GM19193 (cell line): ENCODE data around the gene IZUMO2.

Experiments
- POLR2A ChIP-seq: IDR thresholded peaks from 4 replicates; pipeline ENCODE4 v1.6.1; 2011; ENCODE audit not compliant: insufficient read depth, insufficient read length; ENCODE audit errors: extremely low read depth

The IZUMO2 gene

DNA sequence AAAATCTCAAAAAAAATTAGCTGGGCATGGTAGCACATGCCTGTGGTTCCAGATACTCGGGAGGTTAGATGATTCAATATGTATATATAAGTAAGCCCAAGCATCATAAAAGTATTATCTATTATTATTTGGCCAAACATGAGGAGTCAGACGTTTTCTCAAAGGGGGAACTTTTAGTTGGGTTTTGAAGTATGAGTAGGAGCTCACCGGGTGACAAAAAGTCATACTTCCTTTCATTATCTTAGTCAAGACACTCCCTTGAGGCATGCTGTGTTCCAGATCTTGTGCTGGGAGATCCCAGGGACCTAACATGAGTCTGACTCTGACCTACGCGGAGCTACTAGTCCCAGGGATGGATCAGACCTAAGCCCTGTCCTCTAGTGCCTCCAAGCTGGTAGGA, 32.1 kb upstream of the IZUMO2 start:
- TF ChIP-seq POLR2A = no peak

DNA sequence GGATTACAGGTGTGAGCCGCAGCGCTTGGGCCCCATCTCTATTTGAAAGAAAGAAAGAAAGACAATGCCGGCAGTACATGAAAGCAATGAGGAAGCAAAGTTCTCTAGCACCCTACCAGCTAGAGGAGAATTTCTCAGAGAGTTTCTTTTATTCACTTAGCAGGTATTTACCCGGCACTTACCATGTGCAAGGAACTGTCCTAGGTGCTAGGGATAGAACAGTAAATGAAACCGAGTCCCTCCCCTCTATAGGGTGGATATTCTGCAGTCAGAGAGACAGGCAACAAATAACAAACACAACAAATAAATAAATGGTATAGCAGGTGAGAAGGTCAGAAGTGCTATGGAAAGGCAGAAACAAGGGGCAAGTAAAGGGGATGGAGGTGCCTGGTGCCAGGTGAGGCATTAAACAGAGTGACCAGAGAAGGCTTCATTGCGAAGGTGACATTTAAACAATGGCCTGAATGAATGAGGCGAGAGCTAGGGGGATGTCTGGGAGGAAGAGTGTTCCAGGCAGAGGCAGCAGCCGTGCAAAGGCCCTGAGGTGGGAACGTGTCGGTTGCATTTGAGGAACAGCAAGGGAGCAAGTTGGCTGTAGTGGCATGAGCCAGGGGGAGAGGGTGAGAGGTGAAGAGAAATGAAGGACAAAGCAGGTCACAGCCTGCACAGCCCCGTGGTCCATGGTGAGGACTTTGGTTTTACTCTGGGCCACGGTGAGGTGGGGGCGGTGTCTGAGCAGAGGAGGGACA, 29.6 kb upstream of the IZUMO2 start:
- TF ChIP-seq POLR2A = no peak

DNA sequence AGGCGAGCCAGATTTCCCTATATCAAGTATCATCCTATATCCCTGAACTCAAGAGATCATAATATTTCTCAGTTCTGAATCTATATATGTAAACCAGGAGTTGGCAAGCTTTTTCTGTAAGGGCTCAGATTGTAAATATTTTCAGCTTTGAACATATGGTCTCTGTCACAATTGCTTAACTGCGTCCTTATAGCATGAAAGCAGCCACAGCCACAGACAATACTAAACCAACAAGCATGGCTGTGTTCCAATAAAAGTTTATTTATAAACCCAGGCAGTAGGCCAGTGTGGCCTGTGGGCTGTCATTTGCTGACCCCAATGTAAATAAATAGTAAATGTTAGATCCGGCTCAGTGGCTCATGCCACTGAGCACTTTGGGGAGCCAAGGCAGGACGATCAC, 28.1 kb upstream of the IZUMO2 start:
- no peak for TF ChIP-seq POLR2A

DNA sequence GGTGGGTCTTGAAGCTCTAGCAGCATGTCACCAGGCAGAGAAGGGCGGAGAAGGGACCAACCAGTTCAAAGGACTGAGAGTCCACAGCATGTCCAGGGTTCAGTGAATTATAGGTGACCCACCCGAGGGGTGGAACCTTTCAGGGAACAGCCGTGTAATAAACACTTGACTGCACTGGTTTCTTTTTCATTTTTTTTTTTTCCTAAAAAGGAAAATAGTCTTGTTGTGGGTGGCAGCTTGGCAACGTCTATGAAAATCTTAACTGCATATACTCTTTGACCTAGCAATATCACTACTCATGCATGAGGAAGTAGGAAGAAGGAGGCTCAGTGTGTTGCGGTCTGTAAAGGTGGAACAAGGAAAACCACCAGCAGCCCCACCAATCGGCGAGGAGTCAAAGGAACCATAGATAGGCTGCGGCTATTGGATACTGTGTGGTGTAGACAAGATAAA, 27.4 kb upstream of the IZUMO2 start:
- TF ChIP-seq POLR2A = no peak

DNA sequence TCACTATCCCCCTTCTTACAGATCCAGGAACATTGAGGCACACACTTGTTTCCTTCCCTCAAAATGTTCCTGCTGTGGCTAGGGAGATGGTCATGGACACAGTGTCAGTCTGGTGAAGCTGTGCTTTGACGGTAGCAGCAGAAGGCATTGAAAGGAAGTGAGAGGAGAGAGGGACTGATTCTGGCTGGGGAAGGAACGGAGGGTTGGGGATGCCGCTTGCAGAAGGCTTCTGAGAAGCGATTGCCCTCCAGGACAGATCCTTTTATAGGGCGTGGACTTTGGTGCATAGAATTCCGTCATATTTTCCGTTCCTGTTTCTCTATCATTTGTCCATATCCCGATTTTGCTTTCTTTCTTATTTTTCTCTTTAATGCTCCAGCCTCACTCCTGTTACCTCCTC, 26.2 kb upstream of the IZUMO2 start:
- no peak for TF ChIP-seq POLR2A

DNA sequence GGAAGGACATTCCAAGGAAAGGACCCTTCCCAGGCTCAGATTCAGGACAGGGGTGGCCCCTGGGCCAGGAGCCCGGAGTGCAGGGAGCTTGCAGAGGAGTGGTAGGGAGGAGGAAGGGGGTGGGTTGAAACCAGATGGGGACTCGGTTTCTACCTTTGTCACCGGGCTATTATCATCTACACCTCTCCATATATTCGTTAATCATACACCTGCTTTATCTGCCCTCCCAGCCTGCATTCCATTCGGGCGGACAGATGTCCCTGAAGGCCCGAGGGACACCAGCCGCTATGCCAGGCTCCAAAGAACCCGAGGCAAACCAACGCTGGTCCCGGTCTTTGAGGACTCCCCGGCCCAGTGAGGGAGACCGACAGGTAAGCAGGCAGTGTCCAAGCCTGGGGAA, 24.9 kb upstream of the IZUMO2 start:
- TF ChIP-seq POLR2A = no peak

DNA sequence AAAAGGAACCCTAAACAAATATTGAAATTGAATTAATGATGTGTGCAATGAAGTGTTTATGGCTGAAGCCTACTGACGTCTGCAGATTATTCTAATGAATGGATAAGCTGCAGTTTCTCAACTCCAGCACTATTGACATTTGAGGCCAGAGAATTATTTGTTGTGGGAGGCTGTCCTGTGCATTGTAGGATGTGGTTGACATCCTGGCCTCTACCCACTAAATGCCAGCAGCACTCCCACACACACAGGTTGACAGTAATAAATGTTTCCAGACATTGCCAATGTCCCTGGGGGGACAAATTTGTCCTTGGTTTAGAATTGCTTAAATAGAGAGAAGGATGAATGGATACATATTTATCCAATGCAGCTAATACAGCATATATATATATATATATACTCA, 21.1 kb upstream of the IZUMO2 start:
- TF ChIP-seq POLR2A = no peak

DNA sequence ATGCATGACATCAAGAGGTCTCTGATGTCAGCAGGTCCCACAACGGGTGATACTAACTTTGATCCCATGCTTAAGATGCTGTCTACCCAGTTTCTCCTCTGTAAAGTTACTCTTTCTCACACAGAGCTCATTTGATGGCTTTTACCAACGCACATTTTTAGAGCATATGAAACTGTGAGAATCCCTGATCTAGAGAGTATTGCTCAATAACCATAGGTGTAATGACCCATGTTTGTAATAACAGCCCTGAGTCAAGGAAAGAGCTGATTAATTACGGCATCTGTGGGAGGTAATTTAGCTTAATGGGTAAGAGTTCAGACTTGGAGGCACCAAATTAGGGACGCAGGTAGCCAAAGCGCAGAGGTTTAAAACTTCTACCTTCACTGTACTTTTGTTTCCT, 18.0 kb upstream of the IZUMO2 start:
- no peak for TF ChIP-seq POLR2A

DNA sequence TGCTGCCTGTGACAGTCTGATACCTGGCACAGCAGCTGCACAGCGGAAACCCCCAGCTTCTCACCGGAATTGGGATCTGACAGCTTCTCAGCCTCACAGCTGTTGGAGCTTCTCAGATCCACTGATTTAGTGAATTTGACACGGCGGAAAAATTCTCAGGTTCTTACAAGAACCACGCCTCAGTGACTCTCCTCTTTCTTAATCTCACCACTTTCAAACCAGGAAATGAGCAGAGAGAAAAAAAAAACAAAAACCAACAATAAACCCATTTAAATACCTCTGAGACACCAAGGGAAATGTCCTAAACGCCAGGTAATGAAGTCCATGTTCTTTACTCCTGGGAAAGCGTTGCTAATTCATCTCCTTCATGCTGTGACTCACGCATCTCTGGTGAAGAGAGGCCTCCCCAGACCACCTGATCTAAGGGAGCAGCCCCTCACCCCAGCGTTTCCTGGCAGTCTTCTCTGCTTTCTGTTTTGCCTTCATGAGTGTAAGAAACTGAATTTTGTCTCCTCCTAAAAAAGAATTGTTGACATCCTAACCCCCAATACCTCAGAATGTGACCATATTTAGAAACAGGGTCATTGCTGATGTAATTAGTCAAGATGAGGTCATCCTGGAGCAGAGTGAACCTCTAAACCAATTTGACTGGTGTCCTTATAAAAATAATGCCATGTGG, 15.9 kb upstream of the IZUMO2 start:
- no peak for TF ChIP-seq POLR2A

DNA sequence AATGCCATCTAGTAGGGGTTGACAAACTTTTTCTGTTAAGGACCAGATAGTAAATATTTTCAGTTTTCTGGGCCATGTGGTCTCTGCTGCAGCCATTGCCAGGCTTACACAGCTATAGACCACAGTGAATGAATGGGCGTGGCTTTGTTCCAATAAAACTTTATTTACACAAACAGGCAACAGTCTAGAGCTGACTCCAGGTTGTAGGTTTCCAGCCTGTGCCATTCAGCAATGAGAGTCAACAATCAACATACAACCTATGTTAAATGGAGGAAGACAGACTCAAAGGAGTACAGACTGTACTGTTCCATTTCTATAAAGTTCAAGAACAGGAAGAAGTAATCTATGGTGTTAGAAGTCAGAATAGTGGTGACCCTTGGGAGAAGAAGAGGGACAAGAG, 15.2 kb upstream of the IZUMO2 start:
- no peak for TF ChIP-seq POLR2A

DNA sequence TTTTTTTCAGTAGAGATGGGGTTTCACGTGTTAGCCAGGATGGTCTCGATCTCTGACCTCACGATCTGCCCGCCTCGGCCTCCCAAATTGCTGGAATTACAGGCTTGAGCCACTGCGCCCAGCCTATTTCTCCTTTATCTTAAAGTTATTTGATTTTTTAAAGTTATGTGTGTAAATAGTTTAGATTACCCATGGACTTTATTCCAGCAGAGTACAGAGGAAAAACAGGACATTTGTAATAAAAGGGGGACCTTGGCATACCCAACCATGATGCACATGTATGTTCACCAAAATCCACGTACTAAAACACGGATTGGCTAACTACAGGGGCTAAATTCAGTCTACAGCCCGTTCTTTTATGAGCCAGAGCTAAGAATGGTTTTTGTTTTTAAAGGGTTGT, 13.7 kb upstream of the IZUMO2 start:
- no peak for TF ChIP-seq POLR2A

DNA sequence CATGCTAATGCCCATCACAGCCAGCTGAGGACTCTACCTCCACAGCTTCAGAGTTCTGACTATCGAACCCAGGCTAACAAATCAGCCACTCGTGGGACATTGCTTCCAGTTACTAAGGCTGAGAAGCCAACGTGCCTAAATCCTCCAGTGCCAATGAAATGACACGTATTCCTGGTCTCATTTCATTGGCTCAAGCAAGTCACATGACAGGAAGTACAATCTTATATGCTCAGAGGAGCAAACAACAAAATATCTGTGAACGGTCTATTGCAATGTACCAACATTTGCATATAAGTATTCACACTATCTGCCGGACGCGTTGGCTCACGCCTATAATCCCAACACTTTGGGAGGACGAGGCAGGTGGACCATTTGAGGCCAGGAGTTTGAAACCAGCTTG, 12.8 kb upstream of the IZUMO2 start:
- TF ChIP-seq POLR2A = no peak

DNA sequence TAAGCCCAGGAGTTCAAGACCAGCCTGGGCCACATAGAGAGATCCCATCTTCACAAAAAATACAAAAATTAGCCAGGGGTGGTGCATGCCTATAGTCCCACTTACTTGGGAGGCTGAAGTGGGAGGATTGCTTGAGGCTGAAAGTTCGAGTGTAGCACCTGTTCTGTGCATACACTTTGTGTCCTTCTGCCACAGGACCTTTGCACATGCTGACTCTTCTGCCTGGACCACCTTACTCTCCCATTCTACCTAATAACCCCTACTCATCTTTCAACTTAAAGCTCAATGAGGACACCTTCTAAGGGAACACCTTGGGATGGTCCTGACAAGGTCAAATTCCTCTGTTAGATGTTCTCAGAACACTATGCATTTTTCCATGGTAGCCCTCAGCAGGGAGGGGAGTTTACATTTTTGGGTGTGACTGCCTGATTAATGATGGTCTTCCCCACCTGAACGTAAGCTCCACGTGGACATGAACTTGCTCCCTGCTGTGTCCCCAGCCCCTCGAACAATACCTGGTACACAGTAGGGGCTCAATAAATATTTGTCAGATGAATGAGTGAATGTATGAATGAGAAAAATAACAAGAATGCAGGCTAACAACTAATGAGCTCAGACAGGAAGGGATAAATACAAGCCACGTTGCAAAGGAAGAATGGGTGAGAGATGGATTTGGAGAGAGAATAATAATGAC, 11.2 kb upstream of the IZUMO2 start:
- no peak for TF ChIP-seq POLR2A

DNA sequence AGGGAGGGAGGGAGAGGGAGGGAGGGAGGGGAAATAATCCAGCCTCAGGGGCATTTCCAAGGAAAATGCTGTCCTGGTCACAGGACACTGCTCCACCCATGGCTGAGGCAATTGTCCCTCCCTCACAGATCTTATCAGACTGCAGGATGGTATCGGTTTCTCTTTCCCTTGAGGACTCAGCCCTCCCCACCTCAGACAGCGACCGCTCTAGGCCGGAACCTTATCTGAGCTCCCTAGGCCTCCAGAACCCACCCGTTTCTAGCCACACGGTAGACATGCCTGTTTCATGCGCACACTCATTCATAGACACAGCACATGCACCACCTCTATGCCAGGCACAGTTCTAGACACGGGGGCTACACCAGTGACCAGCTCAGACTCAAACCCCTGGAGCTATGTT, 10.0 kb upstream of the IZUMO2 start:
- TF ChIP-seq POLR2A = no peak

DNA sequence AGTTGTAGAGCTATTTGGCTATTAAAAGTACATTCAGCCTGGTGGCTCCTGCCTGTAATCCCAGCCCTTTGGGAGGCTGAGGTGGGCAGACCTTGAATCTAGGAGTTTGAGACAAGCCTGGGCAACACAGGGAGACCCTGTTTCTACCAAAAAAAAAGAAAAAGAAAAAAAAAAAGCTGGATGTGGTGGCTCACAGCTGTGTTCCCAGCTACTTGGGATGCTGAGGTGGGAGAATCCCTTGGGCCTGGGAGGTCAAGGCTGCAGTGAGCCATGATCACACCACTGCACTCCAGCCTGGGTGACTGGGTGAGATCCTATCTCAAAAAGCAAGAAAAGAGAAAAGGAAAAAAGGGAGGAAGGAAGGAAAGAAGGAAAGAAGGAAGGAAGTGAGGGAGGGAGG, 9.6 kb upstream of the IZUMO2 start:
- TF ChIP-seq POLR2A = no peak

DNA sequence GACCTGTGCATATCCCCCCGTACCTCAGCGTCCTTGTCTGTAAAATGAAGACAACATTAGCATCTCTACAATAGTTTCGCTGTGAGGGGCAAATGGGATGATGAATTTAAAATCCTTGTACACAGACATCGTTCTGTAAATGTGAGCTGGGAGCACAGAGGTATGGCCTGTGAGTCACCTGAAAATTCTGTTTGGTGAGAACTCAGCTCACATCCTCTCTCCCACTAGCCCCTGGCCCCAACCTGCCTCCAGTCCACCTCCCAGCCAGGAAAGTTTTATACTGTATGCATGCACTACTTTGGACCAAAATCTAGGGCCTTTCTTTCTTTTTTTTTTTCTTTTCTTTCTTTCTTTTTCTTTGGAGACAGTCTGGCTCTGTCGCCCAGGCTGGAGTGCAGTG, 8.7 kb upstream of the IZUMO2 start:
- no peak for TF ChIP-seq POLR2A

DNA sequence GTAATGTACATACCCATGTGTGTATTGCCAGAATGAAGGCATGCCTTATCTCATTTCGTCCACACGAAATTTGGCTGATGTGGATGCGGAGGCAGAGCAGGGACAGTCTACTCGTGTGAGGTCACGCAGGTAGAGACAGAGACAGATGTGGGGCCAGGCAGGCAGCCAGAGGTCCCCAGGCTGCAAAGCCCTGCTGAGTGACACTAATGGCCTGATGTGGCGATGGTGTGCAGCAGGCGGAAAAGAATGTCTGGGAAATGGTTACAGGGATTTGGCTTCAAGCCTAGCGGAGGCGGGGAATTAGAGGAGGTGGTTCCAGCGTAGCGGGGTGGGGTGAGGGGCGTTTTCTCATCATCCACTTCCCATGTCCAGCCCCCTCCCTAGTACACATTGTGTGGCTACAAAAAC, 4.2 kb upstream of the IZUMO2 start:
- no peak for TF ChIP-seq POLR2A

DNA sequence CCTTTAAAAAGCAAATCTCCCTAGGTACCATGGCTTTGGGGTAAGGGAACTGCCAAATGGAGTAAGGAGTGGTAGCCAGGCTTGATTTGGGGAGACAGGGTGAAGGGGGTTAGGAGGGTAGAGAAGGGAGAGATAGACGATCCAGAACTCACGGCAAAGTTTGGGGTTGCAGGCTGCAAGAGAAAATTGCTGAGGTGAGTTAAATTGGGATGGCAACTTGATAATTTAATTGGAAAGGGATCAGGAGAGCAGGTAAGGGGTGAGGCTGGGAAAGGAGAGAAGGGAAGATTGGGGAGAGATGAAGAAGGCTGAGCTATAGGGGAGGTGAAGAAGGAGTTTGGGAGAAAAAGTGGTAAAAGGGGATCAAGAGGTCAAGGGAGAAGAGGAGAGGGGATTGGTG, 4.0 kb downstream of the IZUMO2 start:
- TF ChIP-seq POLR2A = no peak
